ENCODE results near the gene SCGB3A1.

GRCh38 chr5:180580681-180581080 lies 10.6 kb downstream of the SCGB3A1 start:
- TF ChIP-seq, protein P1, sequence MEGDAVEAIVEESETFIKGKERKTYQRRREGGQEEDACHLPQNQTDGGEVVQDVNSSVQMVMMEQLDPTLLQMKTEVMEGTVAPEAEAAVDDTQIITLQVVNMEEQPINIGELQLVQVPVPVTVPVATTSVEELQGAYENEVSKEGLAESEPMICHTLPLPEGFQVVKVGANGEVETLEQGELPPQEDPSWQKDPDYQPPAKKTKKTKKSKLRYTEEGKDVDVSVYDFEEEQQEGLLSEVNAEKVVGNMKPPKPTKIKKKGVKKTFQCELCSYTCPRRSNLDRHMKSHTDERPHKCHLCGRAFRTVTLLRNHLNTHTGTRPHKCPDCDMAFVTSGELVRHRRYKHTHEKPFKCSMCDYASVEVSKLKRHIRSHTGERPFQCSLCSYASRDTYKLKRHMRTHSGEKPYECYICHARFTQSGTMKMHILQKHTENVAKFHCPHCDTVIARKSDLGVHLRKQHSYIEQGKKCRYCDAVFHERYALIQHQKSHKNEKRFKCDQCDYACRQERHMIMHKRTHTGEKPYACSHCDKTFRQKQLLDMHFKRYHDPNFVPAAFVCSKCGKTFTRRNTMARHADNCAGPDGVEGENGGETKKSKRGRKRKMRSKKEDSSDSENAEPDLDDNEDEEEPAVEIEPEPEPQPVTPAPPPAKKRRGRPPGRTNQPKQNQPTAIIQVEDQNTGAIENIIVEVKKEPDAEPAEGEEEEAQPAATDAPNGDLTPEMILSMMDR (conservative IDR thresholded peaks at IDR 0.05; ENCODE audit: low read depth, low read length), result no peak
- no peak for TF ChIP-seq EZH2phosphoT487 (IDR thresholded peaks at IDR 0.05; ENCODE audit: borderline replicate concordance, low read length)
- no peak for TF ChIP-seq EZH2 (IDR thresholded peaks at IDR 0.05; ENCODE audit: low read length, unreplicated experiment)
